Epidermal melanocyte (primary cell): Measurements from ENCODE around the gene C2CD2L.
"Not testable (repeated sequence)": the region's sequence is repeated elsewhere in the genome, so short reads cannot be mapped to it uniquely, and the experiment has no call there.

ENCODE experiments used
- DNase-seq: peaks from one replicate; pipeline ENCODE4 v3.0.0; 2011; ENCODE audit warnings: low spot score; ENCODE audit not compliant: insufficient read length

The C2CD2L gene

GRCh38 chr11:119149786-119150275 is 42.7 kb downstream of the C2CD2L start:
- DNase-seq = no peak

GRCh38 chr11:119152043-119152442 is 44.9 kb downstream of the C2CD2L start:
- DNase-seq = no peak

DNA sequence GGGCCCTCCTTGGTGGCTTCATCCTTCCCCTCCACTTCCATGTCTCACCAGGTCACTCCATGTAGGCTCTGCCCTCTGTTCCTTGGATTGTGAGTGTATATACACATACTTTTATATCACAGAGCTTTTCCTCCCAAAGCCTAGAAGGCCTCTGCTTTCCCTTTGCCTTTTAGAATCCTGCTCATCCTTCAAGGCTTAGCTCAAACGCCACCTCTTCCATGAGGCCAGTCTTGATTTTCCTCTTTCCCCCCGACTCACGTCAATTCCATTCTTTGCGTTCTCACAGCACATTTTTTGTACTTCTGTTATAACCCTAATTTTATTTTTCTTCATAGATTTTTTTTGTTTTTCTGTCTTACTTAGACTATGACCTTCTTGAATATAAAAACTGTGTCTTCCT is 45.5 kb downstream of the C2CD2L start:
- no peak for DNase-seq

DNA sequence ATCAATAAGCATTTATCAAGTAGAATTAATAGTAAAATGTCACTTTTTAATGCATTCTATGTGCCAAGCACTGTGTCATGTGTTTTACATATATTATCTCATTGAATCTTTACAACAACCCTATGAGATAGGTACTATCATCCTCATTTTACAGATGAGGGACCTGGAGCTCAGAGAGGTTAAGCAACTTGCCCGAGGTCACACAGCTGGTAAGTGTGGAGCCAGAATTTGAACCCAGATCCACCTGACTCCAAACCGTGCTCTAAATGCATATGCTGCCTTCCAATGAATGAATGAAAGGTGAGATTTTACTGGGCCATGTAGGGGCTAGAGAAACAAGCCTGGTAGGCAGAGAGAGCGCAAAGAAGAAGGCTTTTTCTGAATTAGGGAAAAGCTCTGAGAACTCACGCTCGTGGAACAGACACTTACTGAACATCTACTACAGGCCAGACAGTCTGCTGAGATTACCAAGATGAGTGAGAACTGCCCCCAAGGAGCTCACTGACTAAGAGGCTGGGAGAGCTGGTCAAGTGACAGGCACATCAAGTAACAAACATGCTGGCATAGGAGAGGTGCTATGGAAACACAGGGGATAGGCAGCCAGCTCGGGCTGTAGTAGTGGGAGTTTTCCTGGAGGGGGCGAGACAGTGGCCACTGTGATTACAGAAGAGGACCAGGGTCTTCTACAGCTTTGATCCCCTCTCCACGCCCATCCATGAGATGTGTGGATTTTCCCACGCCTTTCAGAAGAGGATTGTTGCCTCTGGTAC is 46.1 kb downstream of the C2CD2L start:
- no peak for DNase-seq

- no peak for DNase-seq
These were observed 47.0 kb downstream of the C2CD2L start for GRCh38 chr11:119154178-119154577.

- no peak for DNase-seq
These were observed 48.8 kb downstream of the C2CD2L start for GRCh38 chr11:119155733-119156492.

DNA sequence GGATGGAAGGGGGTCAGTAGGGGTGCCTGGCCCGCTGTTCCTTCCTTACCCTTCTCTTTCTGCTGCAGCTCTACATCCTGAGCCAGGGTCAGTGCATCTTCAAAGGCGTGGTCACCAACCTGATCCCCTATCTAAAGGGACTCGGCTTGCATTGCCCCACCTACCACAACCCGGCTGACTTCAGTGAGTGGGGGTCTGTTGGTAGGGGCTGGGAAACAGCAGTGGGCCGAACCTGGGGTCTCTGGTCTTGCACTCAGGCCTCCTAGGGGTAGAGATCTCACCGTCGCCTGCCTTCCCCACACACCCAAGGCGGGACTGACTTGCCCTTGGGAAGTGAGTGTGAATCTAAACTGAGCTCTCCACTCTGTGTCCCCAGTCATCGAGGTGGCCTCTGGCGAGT is 49.4 kb downstream of the C2CD2L start:
- no peak for DNase-seq

- DNase-seq = no peak
These were observed 49.9 kb downstream of the C2CD2L start for GRCh38 chr11:119157063-119157462.

GRCh38 chr11:119158467-119158866 is 51.3 kb downstream of the C2CD2L start:
- DNase-seq = no peak

GRCh38 chr11:119160151-119160550 is 53.0 kb downstream of the C2CD2L start:
- no peak for DNase-seq

DNA sequence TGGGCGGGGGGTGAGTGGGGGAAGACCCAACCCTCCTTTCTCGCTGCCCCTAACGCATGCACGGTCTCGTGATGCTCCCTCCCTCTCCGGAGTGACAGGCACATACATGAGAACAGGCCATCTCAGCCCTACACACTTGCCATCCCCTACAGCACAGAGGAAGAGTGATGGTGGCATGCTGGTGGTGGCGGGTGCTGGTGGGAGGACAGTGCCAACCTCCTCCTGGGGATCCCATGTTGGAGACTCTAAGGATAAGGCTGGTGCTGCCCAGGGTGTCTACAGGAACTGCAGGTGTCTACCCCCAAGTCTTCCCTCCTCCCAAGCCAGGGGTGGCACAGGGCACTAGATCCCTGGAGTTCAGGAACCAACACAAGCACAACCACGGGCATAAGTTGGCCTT is 54.7 kb downstream of the C2CD2L start:
- DNase-seq = no peak

DNA sequence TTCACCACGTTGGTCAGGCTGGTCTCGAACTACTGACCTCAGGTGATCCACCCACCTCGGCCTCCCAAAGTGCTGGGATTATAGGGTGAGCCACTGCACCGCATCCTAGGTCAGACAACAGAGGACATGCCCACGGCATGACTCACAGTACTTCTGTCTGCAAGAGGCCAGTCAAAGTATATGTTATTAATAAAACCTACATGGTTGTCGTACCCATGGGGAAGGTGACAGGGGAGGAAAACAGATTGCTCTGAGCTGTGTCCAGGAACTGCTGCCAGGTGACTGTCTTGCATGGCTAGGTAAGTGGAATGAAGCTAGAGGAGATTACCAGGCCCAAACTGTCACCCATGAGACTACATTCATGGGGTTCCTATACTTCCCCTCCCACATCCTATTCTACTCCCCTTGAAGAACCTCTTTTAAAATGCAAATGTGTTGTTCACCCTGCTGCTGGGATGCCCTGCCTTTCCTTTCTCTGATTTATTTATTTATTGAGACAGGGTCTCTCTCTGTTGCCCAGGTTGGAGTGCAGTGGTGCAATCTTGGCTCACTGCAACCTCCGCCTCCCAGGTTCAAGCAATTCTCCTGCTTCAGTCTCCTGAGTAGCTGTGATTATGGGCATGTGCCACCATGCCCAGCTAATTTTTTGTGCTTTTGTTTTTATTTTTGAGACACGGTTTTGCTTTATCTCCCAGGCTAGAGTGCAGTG is 59.4 kb downstream of the C2CD2L start:
- DNase-seq = no peak

- not testable (repeated sequence) for DNase-seq
These were observed 59.9 kb downstream of the C2CD2L start for GRCh38 chr11:119167077-119167458.

GRCh38 chr11:119167933-119168332 is 60.8 kb downstream of the C2CD2L start:
- no peak for DNase-seq
